Endodermal cell (in vitro differentiated cells): ENCODE data around the gene FAM227B. TPM values are rescaled to one million over a fixed set of nuclear protein-coding genes. Genes with fewer than 3 reads are reported as not detected.
"Not testable (repeated sequence)": the region's sequence is repeated elsewhere in the genome, so short reads cannot be mapped to it uniquely, and the experiment has no call there.

ENCODE experiments used
- DNase-seq: peaks from one replicate; pipeline ENCODE4 v3.0.0-alpha.2; 2017
- H3K27ac ChIP-seq: 2 replicates; pipeline ENCODE4 v1.5.1; 2013; ENCODE audit warnings: mild to moderate bottlenecking, low read depth, low read length, moderate library complexity
- H3K27me3 ChIP-seq: 2 replicates; pipeline ENCODE4 v1.6.1; 2013; ENCODE audit warnings: mild to moderate bottlenecking, low read length, moderate library complexity; ENCODE audit not compliant: insufficient read depth, control insufficient read depth, poor library complexity, severe bottlenecking
- H3K36me3 ChIP-seq: 2 replicates; pipeline ENCODE4 v1.7.0; 2013; ENCODE audit warnings: mild to moderate bottlenecking, low read length, moderate library complexity; ENCODE audit not compliant: control insufficient read depth, insufficient read depth
- H3K4me1 ChIP-seq: one replicate; pipeline ENCODE4 v1.7.0; 2013; ENCODE audit warnings: low read length; ENCODE audit not compliant: control insufficient read depth, insufficient read depth
- H3K4me3 ChIP-seq: 2 replicates; pipeline ENCODE4 v1.5.1; 2013; ENCODE audit warnings: mild to moderate bottlenecking, low read length, moderate library complexity
- H3K9ac ChIP-seq: 2 replicates; pipeline ENCODE4 v1.6.1; 2013; ENCODE audit warnings: mild to moderate bottlenecking, low read length, moderate library complexity; ENCODE audit not compliant: poor library complexity, severe bottlenecking; ENCODE audit errors: extremely low read depth
- H3K9me3 ChIP-seq: 2 replicates; pipeline ENCODE4 v1.6.1; 2013; ENCODE audit warnings: mild to moderate bottlenecking, low read length, moderate library complexity; ENCODE audit not compliant: control insufficient read depth
- H3K27ac Mint-ChIP-seq: 2 replicates; pipeline ENCODE4 v1.8.0; 2020; ENCODE audit warnings: mixed read lengths
- H3K27me3 Mint-ChIP-seq: 2 replicates; pipeline ENCODE4 v1.8.0; 2021; ENCODE audit warnings: mild to moderate bottlenecking, mixed read lengths; ENCODE audit not compliant: insufficient read depth
- H3K36me3 Mint-ChIP-seq: 2 replicates; pipeline ENCODE4 v1.8.0; 2020; ENCODE audit warnings: low read depth, mixed read lengths
- H3K4me1 Mint-ChIP-seq: 2 replicates; pipeline ENCODE4 v1.8.0; 2020; ENCODE audit warnings: mixed read lengths
- H3K4me3 Mint-ChIP-seq: 2 replicates; pipeline ENCODE4 v1.8.0; 2020; ENCODE audit warnings: mild to moderate bottlenecking, moderate library complexity, mixed read lengths
- H3K9me3 Mint-ChIP-seq: 2 replicates; pipeline ENCODE4 v1.8.0; 2020; ENCODE audit warnings: mild to moderate bottlenecking, mixed read lengths
- CTCF ChIP-seq: fragments of 200-600 bp; sonication (generic); conservative IDR thresholded peaks from 2 replicates; pipeline ENCODE4 v1.5.0; 2021; ENCODE audit warnings: antibody characterized with exemption, mild to moderate bottlenecking
- WGBS, 2 experiments: methylation state at CpG; one replicate each; pipeline versions ENCODE4 v1.1.5 to v1.1.7; 2013; ENCODE audit warnings: missing lambda C conversion rate in 2 of 2, mixed read lengths in 1 of 2; ENCODE audit not compliant: insufficient coverage in 1 of 2, insufficient read length in 1 of 2; 5-methylcytosine and 5-hydroxymethylcytosine counted together
- total RNA-seq, 2 donors: library from RNA; stranded (reverse); fragmentation: NEBNext Ultra II Directional in 1 of 2; extraction: Animal tissue kit (Norgen Biotek cat#: 25700) in 1 of 2; gene quantifications; 2 replicates in 1 of 2; 3 replicates in 1 of 2; pipeline ENCODE4 v1.2.1, GENCODE V29; 2021

FAM227B gene
- total RNA-seq, 2 donors from 2014 or later: 7.5 to 8.5 TPM

GRCh38 chr15:49490966-49491365, 129.7 kb downstream of the FAM227B start:
- no peaks in the 10 kb centered on the region for H3K36me3 ChIP-seq
- DNase-seq: no peak
- Mint-ChIP-seq H3K4me1 (no peaks in the 10 kb centered on the region), H3K9me3 (no peaks in the 10 kb centered on the region), H3K36me3 (no peaks in the 10 kb centered on the region), H3K27ac (no peak overlapping the region), H3K27me3 (no peaks in the 10 kb centered on the region), H3K4me3 (no peak overlapping the region)
- TF ChIP-seq CTCF: no peak
- no peaks in the 10 kb centered on the region for H3K4me1 ChIP-seq
- H3K27ac ChIP-seq: no peak overlapping the region
- H3K9me3 ChIP-seq: no peaks in the 10 kb centered on the region
- H3K4me3 ChIP-seq: no peak overlapping the region
- 91 to 93% methylated on average over 1 of the region's 1 CpG for WGBS, 2 experiments
- no peaks in the 10 kb centered on the region for H3K27me3 ChIP-seq
- H3K9ac ChIP-seq: no peak overlapping the region

- not testable (repeated sequence) for H3K9ac ChIP-seq, H3K4me1 ChIP-seq, H3K4me3 ChIP-seq, H3K27me3 Mint-ChIP-seq, H3K36me3 ChIP-seq, H3K27ac Mint-ChIP-seq, H3K9me3 Mint-ChIP-seq, H3K27ac ChIP-seq, DNase-seq, H3K27me3 ChIP-seq, H3K4me3 Mint-ChIP-seq, H3K4me1 Mint-ChIP-seq, H3K36me3 Mint-ChIP-seq, H3K9me3 ChIP-seq
- WGBS, 2 experiments: 100% methylated on average over 1 of the region's 1 CpG; no CpG with 5 or more reads in 1 of the 2 experiments
These were observed 135.2 kb downstream of the FAM227B start for GRCh38 chr15:49485401-49485800.

GRCh38 chr15:49478982-49479381, 141.6 kb downstream of the FAM227B start:
- not testable (repeated sequence) for H3K4me1 Mint-ChIP-seq, H3K4me3 Mint-ChIP-seq, H3K9me3 Mint-ChIP-seq, DNase-seq, H3K36me3 ChIP-seq, H3K4me1 ChIP-seq, H3K9ac ChIP-seq, H3K9me3 ChIP-seq, H3K27ac ChIP-seq, H3K27me3 ChIP-seq, H3K36me3 Mint-ChIP-seq, H3K4me3 ChIP-seq, H3K27ac Mint-ChIP-seq, H3K27me3 Mint-ChIP-seq

GRCh38 chr15:49478021-49478420, 142.6 kb downstream of the FAM227B start:
- 89 to 100% methylated on average over 1 of the region's 4 CpGs for WGBS, 2 experiments
- not testable (repeated sequence) for H3K27ac Mint-ChIP-seq, H3K9me3 Mint-ChIP-seq

More at GRCh38 chr15:49478021-49478420, 142.6 kb downstream of the FAM227B start:
- H3K27ac ChIP-seq, H3K9me3 ChIP-seq, H3K27me3 ChIP-seq, H3K4me1 ChIP-seq, DNase-seq, H3K4me3 ChIP-seq, H3K36me3 Mint-ChIP-seq, H3K4me3 Mint-ChIP-seq, H3K36me3 ChIP-seq, H3K27me3 Mint-ChIP-seq, H3K9ac ChIP-seq, H3K4me1 Mint-ChIP-seq: not testable (repeated sequence)
